Dedifferentiated amniotic fluid mesenchymal stem cell (primary cell): ENCODE results near the gene IGSF6.
"Not testable (repeated sequence)": the region's sequence is repeated elsewhere in the genome, so short reads cannot be mapped to it uniquely, and the experiment has no call there.

Experiments used
- DNase-seq: peaks from one replicate; pipeline ENCODE4 v3.0.0-alpha.2; 2016; ENCODE audit errors: extremely low spot score

Gene IGSF6

DNA sequence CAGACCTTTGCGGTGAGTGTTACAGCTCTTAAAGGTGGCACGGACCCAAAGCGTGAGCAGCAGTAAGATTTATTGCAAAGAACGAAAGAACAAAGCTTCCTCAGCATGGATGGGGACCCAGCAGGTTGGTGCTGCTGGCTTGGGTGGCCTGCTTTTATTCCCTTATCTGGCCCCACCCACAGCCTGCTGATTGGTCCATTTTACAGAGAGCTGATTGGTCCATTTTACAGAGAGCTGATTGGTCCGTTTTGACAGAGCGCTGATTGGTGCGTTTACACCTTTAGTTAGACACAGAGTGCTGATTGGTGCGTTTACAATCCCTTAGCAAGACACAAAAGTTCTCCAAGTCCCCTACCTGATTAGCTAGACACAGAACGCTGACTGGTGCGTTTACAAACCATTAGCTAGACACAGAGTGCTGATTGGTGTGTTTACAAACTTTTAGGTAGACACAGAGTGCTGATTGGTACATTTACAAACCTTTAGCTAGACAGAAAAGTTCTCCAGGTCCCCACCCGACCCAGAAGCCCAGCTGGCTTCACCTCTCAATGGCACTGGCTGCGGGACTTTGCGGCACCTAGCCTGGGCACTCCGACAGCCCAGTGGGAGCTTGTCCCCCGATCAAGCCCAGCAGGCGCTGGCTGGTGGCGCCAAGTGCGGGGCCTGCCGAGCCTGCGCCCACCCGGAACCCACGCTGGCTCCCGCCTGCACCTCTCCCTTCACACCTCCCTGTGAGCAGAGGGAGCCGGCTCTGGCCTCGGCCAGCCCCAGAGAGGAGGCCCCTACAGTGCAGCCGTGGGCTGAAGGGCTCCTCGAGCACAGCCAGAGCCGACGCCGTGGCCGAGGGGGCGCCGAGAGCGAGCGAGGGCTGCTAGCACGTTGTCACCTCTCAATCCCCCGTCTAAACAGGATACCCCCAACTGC lies 22.5 kb downstream of the IGSF6 start:
- DNase-seq = not testable (repeated sequence)

DNA sequence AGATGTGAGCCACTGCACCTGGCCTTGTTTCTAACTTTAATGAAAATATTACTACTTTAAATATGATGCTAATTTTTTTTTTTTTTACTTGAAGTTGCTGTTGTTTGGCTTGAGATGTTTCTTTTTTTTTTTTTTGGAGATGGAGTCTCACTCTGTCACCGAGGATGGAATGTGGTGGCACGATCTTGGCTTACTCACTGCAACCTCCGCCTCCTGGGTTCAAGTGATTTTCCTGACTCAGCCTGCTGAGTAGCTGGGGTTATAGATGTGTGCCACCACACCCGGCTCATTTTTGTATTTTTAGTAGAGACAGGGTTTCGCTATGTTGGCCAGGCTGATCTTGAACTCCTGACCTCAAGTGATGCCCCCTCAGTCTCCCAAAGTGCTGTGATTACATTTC lies 23.6 kb downstream of the IGSF6 start:
- DNase-seq = peak; percentile 33

DNA sequence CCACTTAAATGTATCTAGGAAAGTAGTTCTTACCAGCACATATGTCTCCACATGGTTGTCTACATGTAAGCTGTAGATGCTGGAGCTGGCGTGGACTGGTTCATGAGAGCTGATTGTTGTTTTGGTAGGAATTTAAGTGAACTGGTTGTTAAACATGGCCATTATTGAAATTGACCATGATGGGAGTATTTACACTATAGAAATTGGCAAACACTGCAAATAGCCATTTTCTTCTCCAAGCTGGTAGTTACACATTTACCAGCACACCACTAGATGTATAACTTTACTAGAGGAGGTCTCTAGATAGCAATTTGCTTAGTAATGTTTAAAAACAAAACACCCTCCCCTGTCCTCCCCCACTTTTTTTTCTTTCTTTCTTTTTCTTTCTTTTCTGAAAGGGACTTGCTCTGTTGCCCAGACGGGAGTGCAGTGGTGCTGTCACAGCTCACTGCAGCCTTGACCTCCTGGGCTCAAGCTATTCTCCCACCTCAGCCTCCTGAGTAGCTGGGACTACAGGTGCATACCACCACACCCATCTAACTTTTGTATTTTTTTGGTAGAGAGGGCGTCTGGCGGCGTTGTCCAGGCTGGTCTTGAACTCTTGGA lies 24.2 kb downstream of the IGSF6 start:
- no peak for DNase-seq

DNA sequence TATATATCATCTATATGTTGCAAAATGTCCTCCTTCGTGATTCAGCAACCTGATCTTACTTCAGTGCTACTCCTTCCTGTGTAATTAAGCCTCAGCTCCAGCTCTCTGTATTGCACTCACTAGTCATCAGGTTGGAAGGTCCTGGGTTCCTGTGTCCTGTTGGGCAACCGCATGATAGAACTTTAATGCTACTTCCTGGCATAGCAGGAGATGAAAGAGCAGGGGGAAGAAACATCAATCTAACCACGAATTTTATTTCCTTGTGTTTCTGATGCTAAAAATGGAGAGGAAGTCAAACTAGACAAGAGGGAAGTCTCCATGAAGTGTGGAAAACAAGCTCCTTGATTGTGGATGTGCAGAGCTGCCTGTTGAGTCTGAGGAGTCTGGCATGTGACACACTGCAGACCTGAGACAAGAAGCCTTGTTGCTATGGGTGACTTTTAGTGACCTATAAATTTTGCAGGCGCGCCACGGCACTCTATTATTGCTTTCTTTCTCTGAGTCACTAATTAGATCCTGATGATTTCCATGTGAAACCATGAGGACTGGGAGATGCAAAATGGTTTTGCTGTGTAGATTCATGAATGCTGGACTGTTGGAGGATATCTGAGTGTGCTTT lies 25.6 kb downstream of the IGSF6 start:
- DNase-seq = peak; percentile 77

DNA sequence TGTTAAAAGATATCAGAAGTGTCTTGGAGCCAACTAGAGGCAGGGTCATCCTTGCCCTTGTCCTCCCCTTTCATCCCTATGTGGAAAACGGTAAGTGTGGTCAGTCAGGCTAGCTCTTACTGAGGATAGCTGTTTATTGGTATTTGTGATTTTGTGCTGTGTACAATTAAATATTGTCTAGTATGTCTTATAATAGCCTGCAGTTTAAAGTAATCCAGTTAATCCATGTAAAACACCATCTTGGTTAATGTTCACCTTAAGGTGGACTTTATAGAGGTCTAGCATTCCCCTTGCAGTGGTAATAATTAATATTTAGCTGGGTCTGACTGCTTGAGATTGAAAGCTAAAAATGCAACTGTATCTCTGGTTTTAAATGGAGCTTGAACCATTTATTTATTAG lies 27.4 kb downstream of the IGSF6 start:
- no peak for DNase-seq

DNA sequence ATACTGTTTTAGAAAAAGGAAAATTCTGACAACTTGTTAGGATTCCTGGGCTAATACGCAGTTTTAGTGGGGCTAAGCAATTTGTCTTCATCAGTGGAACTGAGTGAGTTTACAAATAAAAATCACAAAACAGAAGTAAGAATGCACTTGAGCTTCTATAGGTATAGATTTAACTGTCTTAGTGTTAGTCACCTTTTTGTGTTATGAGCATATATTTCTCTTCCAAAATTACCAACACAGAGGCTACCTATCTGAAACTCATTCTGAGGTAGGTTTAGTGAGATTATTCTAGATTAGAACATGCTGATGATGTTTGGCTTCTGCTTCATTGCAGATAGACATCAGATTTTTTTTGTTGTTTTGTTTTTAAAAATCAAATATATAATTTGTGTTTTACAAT lies 29.9 kb downstream of the IGSF6 start:
- no peak for DNase-seq

DNA sequence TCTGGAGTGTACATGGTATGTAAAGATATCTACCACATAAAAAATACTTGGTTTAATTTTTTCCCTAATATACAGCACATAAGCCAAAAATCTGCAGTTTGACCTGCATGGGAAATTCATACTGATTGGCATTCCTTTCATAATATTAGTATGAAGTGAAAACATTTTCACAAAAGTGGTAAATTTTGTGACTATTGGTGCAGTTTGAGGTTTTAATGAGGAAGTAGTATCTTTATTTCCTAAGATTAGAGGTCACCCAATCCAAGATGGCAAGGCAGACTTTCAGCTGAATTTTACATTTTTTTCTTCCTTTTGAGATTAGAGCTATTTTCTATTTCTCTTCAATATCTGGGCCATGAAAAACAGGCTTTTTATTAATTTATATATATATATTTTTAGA lies 31.8 kb downstream of the IGSF6 start:
- no peak for DNase-seq

DNA sequence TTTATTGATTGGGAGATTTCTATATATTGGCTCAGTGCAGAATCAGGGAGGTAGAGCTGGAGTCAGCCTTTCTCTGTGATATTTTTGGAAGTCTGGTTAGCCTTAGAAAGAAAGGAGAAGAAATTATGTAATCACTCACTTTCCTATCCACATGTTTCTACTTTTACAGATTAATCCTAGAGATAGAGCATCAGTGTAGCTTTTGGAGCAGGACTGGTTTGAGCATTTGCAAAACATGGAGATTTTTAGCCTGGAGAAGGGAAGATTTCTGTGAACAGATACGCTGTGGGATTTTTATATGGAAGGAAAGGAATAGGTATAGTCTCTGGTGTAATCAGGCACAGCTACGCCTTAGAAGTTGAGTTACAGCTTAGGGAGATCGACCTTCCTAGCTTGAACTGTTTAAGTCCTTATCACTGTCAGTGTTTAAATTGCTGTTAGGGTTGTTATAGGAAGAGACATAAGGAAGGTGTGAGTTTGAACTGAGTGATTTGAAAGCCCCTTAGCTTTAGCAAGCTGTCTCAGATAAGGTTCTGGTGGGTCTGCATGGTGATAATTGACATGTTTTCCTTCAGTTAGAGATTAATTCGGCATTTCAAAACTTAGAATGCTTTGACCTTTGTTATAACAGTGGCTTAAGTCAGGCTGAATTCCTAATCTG lies 32.5 kb downstream of the IGSF6 start:
- no peak for DNase-seq

DNA sequence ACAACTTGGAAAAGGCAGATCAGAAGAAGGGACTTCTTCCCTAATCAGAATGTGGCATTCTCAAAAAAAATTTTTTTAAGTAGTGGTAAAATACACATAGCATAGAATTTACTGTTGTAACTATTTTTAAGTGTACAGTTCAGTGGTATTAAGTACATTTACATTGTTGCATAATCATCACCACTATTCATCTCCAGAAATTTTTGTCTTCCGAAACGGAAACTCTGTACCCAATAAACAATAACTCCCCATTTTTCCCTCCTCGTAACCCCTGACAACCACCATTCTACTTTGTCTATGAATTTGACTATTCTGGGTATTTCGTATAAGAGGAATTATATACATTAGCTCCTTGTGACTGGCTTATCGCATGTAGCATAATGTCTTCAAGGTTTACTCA lies 34.1 kb downstream of the IGSF6 start:
- no peak for DNase-seq

DNA sequence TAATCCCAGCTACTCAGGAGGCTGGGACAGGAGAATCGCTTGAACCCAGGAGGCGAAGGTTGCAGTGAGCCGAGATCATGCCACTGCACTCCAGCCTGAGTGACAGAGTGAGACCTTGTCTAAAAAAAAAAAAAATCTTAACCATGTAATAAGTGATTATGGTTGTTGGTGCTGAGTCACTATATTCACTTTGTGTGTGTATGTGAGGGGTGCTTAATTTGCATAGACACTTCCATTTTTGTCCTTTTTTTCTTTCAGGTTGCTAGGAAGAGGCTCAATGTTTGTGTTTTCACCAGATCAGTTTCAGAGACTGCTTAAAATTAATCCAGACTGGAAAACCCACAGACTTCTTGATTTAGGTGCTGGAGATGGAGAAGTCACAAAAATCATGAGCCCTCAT lies 34.8 kb downstream of the IGSF6 start:
- DNase-seq = no peak

DNA sequence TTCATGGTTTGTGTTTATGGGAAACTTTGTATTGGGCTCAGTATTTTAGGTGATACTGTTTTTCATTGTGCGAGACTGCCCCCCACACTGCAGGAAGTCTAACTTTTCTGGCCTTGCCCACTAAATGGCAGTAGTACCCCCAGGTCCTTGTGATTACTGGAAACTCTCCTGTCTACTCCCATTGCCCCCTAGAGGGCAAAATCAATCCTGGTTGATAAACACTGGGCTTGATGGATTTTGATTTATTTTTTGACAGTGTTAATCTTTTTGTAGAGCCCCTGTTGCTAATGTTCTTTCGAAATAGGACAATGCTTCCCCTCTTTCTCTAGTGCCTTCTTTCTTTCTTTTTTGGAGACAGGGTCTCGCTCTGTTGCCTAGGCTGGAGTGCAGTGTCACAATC lies 37.5 kb downstream of the IGSF6 start:
- no peak for DNase-seq

DNA sequence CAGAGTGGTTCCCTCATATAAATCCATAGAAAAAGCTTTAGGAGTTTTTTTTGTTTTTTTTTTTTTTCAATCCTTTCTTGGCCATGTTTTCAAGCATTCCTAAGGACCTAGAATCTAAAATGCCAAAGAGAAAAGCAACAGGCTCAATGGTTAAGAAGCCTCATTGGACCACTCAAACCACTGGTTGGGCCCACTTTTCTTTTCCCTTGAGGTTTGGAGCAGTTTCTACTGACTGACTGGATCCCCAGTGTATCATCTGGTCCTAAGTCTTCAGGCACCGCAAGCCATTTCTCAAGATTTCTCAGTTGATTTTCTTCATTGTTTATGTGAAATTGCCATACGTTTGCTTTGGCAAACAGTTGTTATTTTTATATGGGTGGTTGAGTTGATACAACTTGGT lies 38.6 kb downstream of the IGSF6 start:
- DNase-seq = no peak

DNA sequence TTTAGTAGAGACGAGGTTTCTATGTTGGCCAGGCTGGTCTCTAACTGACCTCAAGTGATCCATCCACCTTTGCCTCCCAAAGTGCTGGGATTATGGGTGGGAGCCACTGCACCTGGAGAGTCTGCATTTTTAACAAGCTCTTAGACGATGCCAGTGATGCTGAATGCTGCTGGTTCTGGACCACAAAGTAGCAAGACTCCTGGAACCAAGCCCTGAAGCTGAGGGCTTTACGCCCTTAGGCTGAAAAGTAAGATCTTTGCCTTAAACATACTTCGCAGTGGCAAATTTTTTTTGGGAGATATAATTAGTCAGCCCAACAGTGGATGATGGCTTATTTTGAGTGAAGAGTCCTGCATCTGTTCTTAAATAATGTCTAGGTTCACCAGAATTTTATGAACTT lies 39.0 kb downstream of the IGSF6 start:
- DNase-seq = no peak

DNA sequence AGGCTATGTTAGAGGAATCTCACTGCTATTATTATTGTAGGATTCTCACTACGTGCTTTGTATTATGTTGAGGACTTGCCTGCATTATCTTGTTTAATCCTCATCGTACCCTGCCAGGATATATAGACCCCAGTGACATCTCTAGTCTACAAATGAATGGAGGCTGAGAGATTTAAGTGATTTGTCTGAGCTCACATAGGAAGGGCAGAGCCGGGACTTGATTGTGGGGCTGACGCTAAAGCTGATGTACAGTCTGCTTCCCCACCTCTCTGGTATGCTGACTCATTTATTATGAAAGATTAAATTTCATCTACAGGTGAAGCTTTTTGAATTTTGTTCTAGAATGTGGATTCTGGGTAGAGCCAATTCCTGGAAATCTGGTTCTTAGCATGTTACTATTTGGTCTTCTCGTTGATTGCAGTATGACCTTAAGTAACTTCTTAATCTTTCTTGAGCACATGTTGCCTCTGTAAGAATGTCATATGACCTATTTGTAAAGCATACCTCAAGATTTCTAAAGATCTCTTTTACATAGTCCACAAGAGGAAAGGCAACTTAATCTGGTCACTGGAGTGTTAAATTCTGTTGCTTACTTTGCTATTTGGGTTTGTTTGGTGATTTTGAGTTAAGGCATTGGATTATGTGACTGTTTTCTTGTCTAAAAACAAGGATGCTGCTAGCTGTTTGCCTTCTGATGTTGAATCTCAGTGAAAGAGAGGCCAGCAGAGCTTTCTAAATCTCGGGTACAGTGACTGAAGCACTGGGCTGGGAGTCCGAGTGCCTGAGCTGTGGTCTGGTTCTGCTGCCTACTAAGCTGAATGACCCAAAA lies 40.6 kb downstream of the IGSF6 start:
- DNase-seq = no peak

DNA sequence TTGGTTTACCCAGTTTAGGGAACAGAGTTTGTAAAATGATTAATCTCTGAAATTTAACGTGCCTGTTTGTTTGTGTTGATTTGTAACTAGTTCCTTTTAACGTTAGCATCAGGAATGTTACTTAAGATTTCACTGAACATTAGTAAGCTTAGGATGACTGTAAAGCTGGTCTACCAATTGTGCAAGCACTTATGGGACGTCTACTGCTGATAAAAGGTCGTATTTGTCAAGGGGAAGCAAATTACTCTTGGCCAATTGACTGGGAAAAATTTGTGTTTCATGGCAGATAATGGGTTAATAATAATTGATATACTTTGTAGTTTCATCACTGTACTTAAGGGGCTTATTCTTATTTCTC lies 41.2 kb downstream of the IGSF6 start:
- no peak for DNase-seq

DNA sequence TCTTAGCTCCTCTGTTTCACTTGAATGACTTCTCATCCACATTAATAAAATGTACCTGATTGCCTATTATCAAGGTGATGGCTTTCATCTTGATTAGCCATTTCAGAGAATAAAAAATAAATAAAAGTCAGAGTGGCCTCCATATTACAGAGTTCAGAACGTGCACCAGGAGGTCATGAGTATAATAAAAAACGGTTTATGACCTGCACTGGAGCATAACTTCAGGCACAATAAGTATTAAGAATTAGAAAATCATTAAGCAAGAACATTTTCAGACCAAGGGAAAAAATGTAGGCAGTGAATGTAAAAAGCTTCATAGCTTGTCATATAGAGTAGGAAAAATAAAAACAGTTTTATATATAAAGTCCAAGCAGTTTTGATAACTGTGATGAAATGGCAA lies 41.6 kb downstream of the IGSF6 start:
- no peak for DNase-seq

DNA sequence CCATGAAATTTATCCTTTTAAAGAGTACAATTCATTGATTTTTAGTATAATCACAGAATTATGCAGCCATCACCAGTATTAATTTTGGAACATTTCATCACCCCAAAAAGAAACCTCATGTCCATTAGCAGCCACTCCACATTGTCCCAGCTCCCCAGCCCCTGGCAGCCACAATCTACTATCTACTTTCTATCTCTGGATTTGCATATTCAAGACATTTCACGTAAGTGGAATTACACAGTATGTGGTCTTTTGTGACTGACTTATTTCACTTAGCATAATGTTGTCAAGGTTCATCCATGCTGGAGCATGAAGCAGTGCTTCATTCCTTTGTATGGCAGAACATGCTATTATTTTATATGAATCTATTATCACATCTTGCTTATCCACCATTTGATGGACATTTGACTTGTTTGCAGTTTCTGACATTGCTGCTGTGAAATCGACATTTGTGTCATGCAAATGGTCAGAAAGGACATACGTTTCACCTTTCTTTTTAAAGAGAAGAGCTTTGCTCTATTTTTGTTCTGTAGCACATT lies 42.3 kb downstream of the IGSF6 start:
- DNase-seq = no peak

DNA sequence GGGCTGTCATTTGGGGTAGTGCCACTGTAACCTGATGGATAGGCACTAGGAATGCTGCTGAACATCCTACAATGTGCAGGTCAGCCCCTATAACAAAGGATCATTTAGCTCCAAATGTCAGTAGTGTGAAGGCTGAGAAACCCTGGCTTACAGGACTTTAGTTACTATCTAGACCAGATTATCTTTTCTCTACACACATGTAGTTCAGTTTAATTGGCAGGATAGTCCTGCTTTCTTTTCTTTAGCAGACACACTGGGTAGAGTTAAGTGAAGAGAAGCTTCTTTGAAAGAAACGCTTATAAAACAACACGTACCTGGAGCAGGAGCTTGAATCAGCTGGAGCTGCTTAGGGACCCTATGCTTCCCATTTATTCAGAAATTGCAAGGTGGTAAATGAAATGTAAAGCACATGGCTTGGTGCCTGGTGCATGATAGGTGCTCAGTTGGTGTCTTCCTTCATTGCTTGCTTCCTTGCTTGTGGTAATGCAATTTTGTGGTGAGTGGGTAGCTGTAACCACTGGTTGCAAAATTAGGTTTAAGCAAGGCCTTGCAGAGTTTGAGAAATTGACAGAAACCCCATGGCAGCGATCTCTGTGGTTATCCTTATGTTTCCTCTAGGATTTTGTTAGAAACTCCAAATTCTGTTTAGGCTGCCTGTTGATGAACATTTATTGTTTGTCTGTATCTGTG lies 43.6 kb downstream of the IGSF6 start:
- no peak for DNase-seq

DNA sequence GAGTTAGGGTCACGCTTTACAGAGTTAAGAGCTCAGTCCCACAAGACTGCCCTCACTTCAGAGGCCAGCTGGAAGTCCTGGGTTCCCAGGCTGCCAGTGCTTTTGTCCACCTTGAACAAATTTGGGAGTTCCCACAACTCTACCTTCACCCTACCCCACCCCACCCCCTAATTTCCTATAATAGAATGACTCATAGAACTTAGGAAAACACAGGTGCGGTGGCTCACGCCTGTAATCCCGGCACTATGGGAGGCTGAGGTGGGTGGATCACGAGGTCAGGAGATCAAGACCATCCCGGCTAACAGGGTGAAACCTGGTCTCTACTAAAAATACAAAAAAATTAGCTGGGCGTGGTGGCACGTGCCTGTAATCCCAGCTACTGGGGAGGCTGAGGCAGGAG lies 46.6 kb downstream of the IGSF6 start:
- DNase-seq = not testable (repeated sequence)

DNA sequence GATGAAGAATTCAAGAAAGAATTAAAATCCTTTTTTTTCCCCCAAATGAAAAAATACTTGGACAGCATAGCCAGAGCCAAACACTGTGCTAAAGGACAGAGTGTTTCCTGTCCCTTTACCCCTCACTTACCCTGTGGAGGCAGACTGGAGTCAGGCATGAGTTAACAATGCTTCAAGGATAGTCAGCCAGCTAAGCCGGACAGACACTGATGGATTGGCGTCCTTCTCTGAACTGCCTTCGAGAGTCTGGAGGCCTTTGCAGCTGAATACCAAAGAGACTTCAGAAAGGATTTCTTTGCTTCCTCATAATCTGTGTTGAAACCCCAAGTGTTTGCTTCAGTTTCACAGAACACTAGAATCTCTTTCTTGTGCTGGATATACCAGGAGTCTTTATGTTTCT lies 48.5 kb downstream of the IGSF6 start:
- DNase-seq = no peak

DNA sequence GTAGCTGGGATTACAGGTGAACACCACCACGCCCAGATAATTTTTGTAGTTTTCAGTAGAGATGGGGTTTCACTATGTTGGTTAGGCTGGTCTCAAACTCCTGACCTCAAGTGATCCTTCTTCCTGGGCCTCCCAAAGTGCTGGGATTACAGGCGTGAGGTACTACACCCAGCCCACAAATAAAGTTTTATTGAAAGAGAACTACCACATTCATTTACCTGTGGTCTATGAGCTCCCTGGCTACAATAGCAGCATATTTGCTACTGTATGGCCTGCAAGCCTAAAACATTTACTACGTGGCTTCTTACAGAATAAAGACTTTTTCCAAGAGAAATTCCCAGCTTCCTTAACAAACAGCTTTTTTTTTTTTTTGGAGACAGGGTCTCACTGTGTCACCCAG lies 49.6 kb downstream of the IGSF6 start:
- no peak for DNase-seq
